Central memory CD8-positive, alpha-beta T cell (primary cell): ENCODE data around the gene EPC2.

ENCODE experiments used
- ATAC-seq: fragments of 150-1000 bp; cut with Tn5 transposase; replicated peaks from 2 replicates; pipeline ENCODE4 v1.10.0; 2022; ENCODE audit warnings: mild to moderate bottlenecking, moderate FRiP score, moderate number of reproducible peaks; ENCODE audit not compliant: poor library complexity, severe bottlenecking; ENCODE audit errors: extremely low read depth
- DNase-seq, 2 donors: peaks; one replicate each; pipeline ENCODE4 v3.0.0; 2021; ENCODE audit warnings: low spot score in 2 of 2
- H3K27ac Mint-ChIP-seq: one replicate; pipeline ENCODE4 v1.8.0; 2022; ENCODE audit warnings: low read depth, mild to moderate bottlenecking, moderate library complexity, mixed read lengths
- H3K27me3 Mint-ChIP-seq: one replicate; pipeline ENCODE4 v1.8.0; 2022; ENCODE audit warnings: mixed read lengths
- H3K36me3 Mint-ChIP-seq: one replicate; pipeline ENCODE4 v1.8.0; 2022; ENCODE audit warnings: mild to moderate bottlenecking, moderate library complexity, mixed read lengths; ENCODE audit not compliant: insufficient read depth
- H3K4me1 Mint-ChIP-seq: one replicate; pipeline ENCODE4 v1.8.0; 2022; ENCODE audit warnings: mixed read lengths
- H3K4me3 Mint-ChIP-seq: one replicate; pipeline ENCODE4 v1.8.0; 2022; ENCODE audit warnings: mild to moderate bottlenecking, moderate library complexity, mixed read lengths
- H3K9me3 Mint-ChIP-seq: one replicate; pipeline ENCODE4 v1.8.0; 2022; ENCODE audit warnings: mixed read lengths

The EPC2 gene

GRCh38 chr2:148696985-148697384 is 52.4 kb downstream of the EPC2 start:
- H3K36me3 Mint-ChIP-seq: peaks cover 32% of the 10 kb centered on the region
- no peak overlapping the region for H3K4me3 Mint-ChIP-seq
- H3K4me1 Mint-ChIP-seq: peaks cover 40% of the 10 kb centered on the region
- no peaks in the 10 kb centered on the region for H3K27me3 Mint-ChIP-seq
- DNase-seq (no peak), ATAC-seq (no peak)
- H3K27ac Mint-ChIP-seq: peak overlapping the region; percentile 17
- H3K9me3 Mint-ChIP-seq: peaks cover 15% of the 10 kb centered on the region

GRCh38 chr2:148699830-148700229 is 55.3 kb downstream of the EPC2 start:
- ATAC-seq: no peak
- no peaks in the 10 kb centered on the region for H3K27me3 Mint-ChIP-seq
- peaks cover 15% of the 10 kb centered on the region for H3K9me3 Mint-ChIP-seq
- no peak overlapping the region for H3K4me3 Mint-ChIP-seq
- peaks cover 39% of the 10 kb centered on the region for H3K4me1 Mint-ChIP-seq
- no peak for DNase-seq
- no peak overlapping the region for H3K27ac Mint-ChIP-seq
- peaks cover 30% of the 10 kb centered on the region for H3K36me3 Mint-ChIP-seq

- H3K4me3 Mint-ChIP-seq: peak overlapping the region; percentile 14
- ATAC-seq (no peak), DNase-seq (no peak)
- H3K27me3 Mint-ChIP-seq: no peaks in the 10 kb centered on the region
- peaks cover 17% of the 10 kb centered on the region for H3K9me3 Mint-ChIP-seq
- H3K27ac Mint-ChIP-seq: no peak overlapping the region
- peaks cover 21% of the 10 kb centered on the region for H3K36me3 Mint-ChIP-seq
- H3K4me1 Mint-ChIP-seq: peaks cover 44% of the 10 kb centered on the region
These were observed 56.5 kb downstream of the EPC2 start for GRCh38 chr2:148701039-148701438.

- ATAC-seq: no peak
- DNase-seq: no peak
- Mint-ChIP-seq H3K36me3 (peaks cover 24% of the 10 kb centered on the region), H3K27me3 (no peaks in the 10 kb centered on the region), H3K9me3 (peaks cover 21% of the 10 kb centered on the region), H3K4me1 (peaks cover 49% of the 10 kb centered on the region), H3K4me3 (peak overlapping the region; percentile 14), H3K27ac (peak overlapping the region; percentile 42)
These were observed 57.3 kb downstream of the EPC2 start for GRCh38 chr2:148701877-148702276.

GRCh38 chr2:148702475-148702874 is 57.9 kb downstream of the EPC2 start:
- no peaks in the 10 kb centered on the region for H3K27me3 Mint-ChIP-seq
- peaks cover 49% of the 10 kb centered on the region for H3K4me1 Mint-ChIP-seq
- peaks cover 23% of the 10 kb centered on the region for H3K9me3 Mint-ChIP-seq
- peaks cover 21% of the 10 kb centered on the region for H3K36me3 Mint-ChIP-seq
- DNase-seq: no peak
- H3K4me3 Mint-ChIP-seq: no peak overlapping the region
- no peak overlapping the region for H3K27ac Mint-ChIP-seq
- no peak for ATAC-seq

- Mint-ChIP-seq H3K4me3 (no peak overlapping the region), H3K4me1 (peaks cover 55% of the 10 kb centered on the region), H3K9me3 (peaks cover 29% of the 10 kb centered on the region), H3K27ac (no peak overlapping the region), H3K36me3 (peaks cover 18% of the 10 kb centered on the region), H3K27me3 (no peaks in the 10 kb centered on the region)
- ATAC-seq: no peak
- no peak for DNase-seq
These were observed 59.7 kb downstream of the EPC2 start for GRCh38 chr2:148704247-148704646.

GRCh38 chr2:148716378-148716920 is 71.9 kb downstream of the EPC2 start:
- Mint-ChIP-seq H3K27me3 (no peaks in the 10 kb centered on the region), H3K27ac (peak overlapping the region; percentile 31), H3K4me1 (peaks cover 94% of the 10 kb centered on the region), H3K36me3 (peaks cover 13% of the 10 kb centered on the region), H3K9me3 (no peaks in the 10 kb centered on the region), H3K4me3 (peak overlapping the region; percentile 48)
- DNase-seq (no peak), ATAC-seq (no peak)

GRCh38 chr2:148718039-148718438 is 73.5 kb downstream of the EPC2 start:
- no peak for DNase-seq
- no peak overlapping the region for H3K4me3 Mint-ChIP-seq
- H3K27me3 Mint-ChIP-seq: no peaks in the 10 kb centered on the region
- ATAC-seq: no peak
- peaks cover 94% of the 10 kb centered on the region for H3K4me1 Mint-ChIP-seq
- peaks cover 16% of the 10 kb centered on the region for H3K36me3 Mint-ChIP-seq
- H3K27ac Mint-ChIP-seq: peak overlapping the region; percentile 64
- H3K9me3 Mint-ChIP-seq: no peaks in the 10 kb centered on the region

- Mint-ChIP-seq H3K27ac (peak overlapping the region; percentile 69), H3K27me3 (no peaks in the 10 kb centered on the region), H3K36me3 (peaks cover 17% of the 10 kb centered on the region), H3K4me1 (peaks cover 90% of the 10 kb centered on the region), H3K9me3 (no peaks in the 10 kb centered on the region), H3K4me3 (no peak overlapping the region)
- ATAC-seq (no peak), DNase-seq (no peak)
These were observed 74.7 kb downstream of the EPC2 start for GRCh38 chr2:148719195-148719749.

- peaks cover 92% of the 10 kb centered on the region for H3K4me1 Mint-ChIP-seq
- H3K27me3 Mint-ChIP-seq: no peaks in the 10 kb centered on the region
- H3K27ac Mint-ChIP-seq: no peak overlapping the region
- no peak for DNase-seq
- H3K4me3 Mint-ChIP-seq: no peak overlapping the region
- ATAC-seq: no peak
- H3K9me3 Mint-ChIP-seq: no peaks in the 10 kb centered on the region
- H3K36me3 Mint-ChIP-seq: peaks cover 17% of the 10 kb centered on the region
These were observed 75.4 kb downstream of the EPC2 start for GRCh38 chr2:148719941-148720436.

GRCh38 chr2:148720501-148721001 is 76.0 kb downstream of the EPC2 start:
- ATAC-seq (peak; percentile 24), DNase-seq (no peak)
- Mint-ChIP-seq H3K4me3 (no peak overlapping the region), H3K9me3 (no peaks in the 10 kb centered on the region), H3K36me3 (peaks cover 13% of the 10 kb centered on the region), H3K4me1 (peaks cover 92% of the 10 kb centered on the region), H3K27me3 (no peaks in the 10 kb centered on the region), H3K27ac (no peak overlapping the region)

- Mint-ChIP-seq H3K36me3 (peaks cover 12% of the 10 kb centered on the region), H3K27me3 (no peaks in the 10 kb centered on the region), H3K9me3 (no peaks in the 10 kb centered on the region), H3K4me3 (no peak overlapping the region), H3K4me1 (peaks cover 92% of the 10 kb centered on the region), H3K27ac (peak overlapping the region; percentile 24)
- DNase-seq (no peak), ATAC-seq (no peak)
These were observed 77.0 kb downstream of the EPC2 start for GRCh38 chr2:148721520-148721931.
